Testis (tissue), 3 donors: ENCODE results near the gene TSC22D1. TPM values are rescaled to one million over a fixed set of nuclear protein-coding genes. Genes with fewer than 3 reads are reported as not detected.

ENCODE experiments used
- DNase-seq: peaks from one replicate; pipeline ENCODE4 v3.0.0-alpha.2; 2019
- H3K27ac ChIP-seq, 2 donors: fragments of 200-600 bp; sonication (generic); one replicate each; pipeline ENCODE4 v1.5.1; 2019
- H3K27me3 ChIP-seq: fragments of 200-600 bp; sonication (generic); one replicate; pipeline ENCODE4 v1.5.1; 2019
- H3K36me3 ChIP-seq: fragments of 200-600 bp; sonication (generic); one replicate; pipeline ENCODE4 v1.5.1; 2017; ENCODE audit warnings: low read depth; ENCODE audit errors: missing control alignments
- H3K4me1 ChIP-seq: fragments of 200-600 bp; sonication (generic); one replicate; pipeline ENCODE4 v1.5.1; 2019
- H3K4me3 ChIP-seq, 2 donors: fragments of 200-600 bp; sonication (generic); one replicate each; pipeline ENCODE4 v1.5.1; 2017 to 2019
- H3K9me3 ChIP-seq: fragments of 200-600 bp; sonication (generic); one replicate; pipeline ENCODE4 v1.5.1; 2017
- CTCF ChIP-seq, 3 experiments: fragments of 450-650 bp in 2 of 3; fragments of 200-600 bp in 1 of 3; sonication (generic) in 1 of 3; IDR thresholded peaks; one replicate each; pipeline ENCODE4 v1.5.1; 2016 to 2019; ENCODE audit warnings: antibody characterized with exemption in 3 of 3, mild to moderate bottlenecking in 2 of 3, moderate library complexity in 1 of 3
- POLR2A ChIP-seq: fragments of 450-650 bp; IDR thresholded peaks from one replicate; pipeline ENCODE4 v1.6.1; 2017; ENCODE audit warnings: antibody characterized with exemption, mild to moderate bottlenecking, moderate library complexity
- WGBS, 2 donors: methylation state at CpG; one replicate each; pipeline ENCODE4 v1.1.5; 2018; 5-methylcytosine and 5-hydroxymethylcytosine counted together
- intact Hi-C: fragments of 100-400 bp; cut with DNase I; formaldehyde crosslinking; loops from one replicate; pipeline ENCODE4 v1.15.1; 2023; ENCODE audit warnings: low total_unique reads
- polyA plus RNA-seq: library from polyadenylated mRNA; stranded (reverse); fragments of 350-450 nt; fragmentation: Illumina TruSeq; extraction: RNeasy Lipid Tissue Mini Kit (QIAGEN cat#74804); gene quantifications from one replicate; pipeline ENCODE4 v1.2.3, GENCODE V29; 2014; ENCODE audit warnings: low read depth, low replicate concordance; ENCODE audit not compliant: insufficient read depth
- total RNA-seq, 2 donors: library from RNA; depleted of rRNA; stranded (reverse); fragments of >200 nt; gene quantifications; one replicate each; pipeline ENCODE4 v1.2.3, GENCODE V29; 2016

Gene TSC22D1
- total and polyA plus RNA-seq, 3 donors from 2014 or later, result 189 to 227 (median 193) TPM

GRCh38 chr13:44422755-44423643 lies 153.1 kb downstream of the TSC22D1 start:
- intact Hi-C loops, result no loop called here
- Histone ChIP-seq H3K27me3 (no peaks in the 10 kb centered on the region), H3K9me3 (no peaks in the 10 kb centered on the region), H3K36me3 (no peaks in the 10 kb centered on the region), H3K27ac (no peak overlapping the region), H3K4me1 (no peaks in the 10 kb centered on the region), H3K4me3 (no peak overlapping the region)
- no peak for DNase-seq
- 71 to 72% methylated on average over 14 to 15 of the region's 15 CpGs for WGBS, 2 donors
- TF ChIP-seq POLR2A (no peak), CTCF (IDR thresholded peaks at IDR 0.05) (no peak)

DNA sequence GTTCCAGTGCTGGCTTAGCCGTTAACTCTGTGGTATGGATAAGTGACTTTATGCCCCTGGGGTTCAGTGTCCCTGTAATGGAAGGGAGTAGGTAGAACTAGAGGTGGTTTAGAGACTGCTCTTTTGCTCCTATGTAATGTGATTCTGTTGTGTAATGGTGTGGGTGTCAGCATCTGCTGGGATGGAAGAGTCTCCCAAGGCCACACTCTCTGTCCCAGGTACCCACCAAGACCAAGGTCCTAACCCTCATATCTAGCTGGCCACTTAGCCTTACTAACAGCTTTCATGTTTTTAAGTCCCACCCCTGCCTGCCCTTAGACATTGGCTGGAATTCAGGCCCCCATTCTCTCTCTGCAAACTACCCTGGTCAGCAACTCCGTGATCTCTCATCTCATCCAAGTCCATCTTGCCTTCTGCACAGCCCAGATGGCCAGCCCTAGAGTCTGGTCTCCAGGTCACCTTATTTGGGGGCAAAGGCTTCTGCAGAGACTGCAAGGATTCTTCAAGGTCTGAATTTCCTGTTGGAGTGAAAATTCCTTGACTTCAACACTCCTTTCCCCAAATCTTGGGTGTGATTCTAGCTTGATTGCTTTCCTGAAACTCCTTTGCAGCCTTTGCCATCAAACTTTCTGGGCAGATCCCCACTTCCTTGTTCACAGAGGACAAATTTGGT lies 154.1 kb downstream of the TSC22D1 start:
- intact Hi-C loops, result no loop called here
- Histone ChIP-seq H3K4me1 (no peaks in the 10 kb centered on the region), H3K9me3 (no peaks in the 10 kb centered on the region), H3K36me3 (no peaks in the 10 kb centered on the region), H3K27me3 (no peaks in the 10 kb centered on the region), H3K27ac (no peak overlapping the region), H3K4me3 (no peak overlapping the region)
- TF ChIP-seq CTCF (IDR thresholded peaks at IDR 0.05) (no peak), POLR2A (no peak)
- DNase-seq, result no peak
- 88 to 89% methylated on average over 2 of the region's 2 CpGs for WGBS, 2 donors

- Histone ChIP-seq H3K27me3 (no peaks in the 10 kb centered on the region), H3K9me3 (no peaks in the 10 kb centered on the region), H3K4me3 (no peak overlapping the region), H3K36me3 (no peaks in the 10 kb centered on the region), H3K4me1 (no peaks in the 10 kb centered on the region), H3K27ac (no peak overlapping the region)
- WGBS, 2 donors, result 83 to 89% methylated on average over 15 of the region's 15 CpGs
- no peak for TF ChIP-seq POLR2A
- TF ChIP-seq CTCF (IDR thresholded peaks at IDR 0.05), result no peak
- no peak for DNase-seq
- intact Hi-C loops, result no loop called here
These were observed 155.5 kb downstream of the TSC22D1 start for GRCh38 chr13:44420376-44421220.

- no peaks in the 10 kb centered on the region for H3K27me3 ChIP-seq
- no peak for DNase-seq
- H3K4me3 ChIP-seq, result no peak overlapping the region
- no peaks in the 10 kb centered on the region for H3K36me3 ChIP-seq
- H3K4me1 ChIP-seq, result no peaks in the 10 kb centered on the region
- no peak overlapping the region for H3K27ac ChIP-seq
- TF ChIP-seq CTCF (IDR thresholded peaks at IDR 0.05), result no peak
- TF ChIP-seq POLR2A, result no peak
- H3K9me3 ChIP-seq, result no peaks in the 10 kb centered on the region
- intact Hi-C loops, result no loop called here
- WGBS, 2 donors, result 80 to 91% methylated on average over 7 of the region's 7 CpGs
These were observed 158.3 kb downstream of the TSC22D1 start for GRCh38 chr13:44417876-44418275.
